Smooth muscle cell (in vitro differentiated cells): ENCODE measurements around the gene OXSR1. TPM values are rescaled to one million over a fixed set of nuclear protein-coding genes. Genes with fewer than 3 reads are reported as not detected.

Experiments
- DNase-seq: peaks from one replicate; lab custom pipeline; 2025; ENCODE audit not compliant: unreplicated experiment; lab: John Stamatoyannopoulos, UW
- H2AFZ ChIP-seq: fragments of 200-600 bp; sonication (generic); 2 replicates; pipeline ENCODE4 v1.6.0; 2016; ENCODE audit warnings: antibody characterized with exemption, low read depth, mild to moderate bottlenecking
- H3F3A ChIP-seq: fragments of 200-600 bp; sonication (generic); 2 replicates; pipeline ENCODE4 v1.6.0; 2017; ENCODE audit warnings: antibody characterized with exemption, low read depth
- H3K27ac ChIP-seq: fragments of 200-600 bp; sonication (generic); 2 replicates; pipeline ENCODE4 v1.5.1; 2016; ENCODE audit warnings: low read depth, mild to moderate bottlenecking
- H3K27me3 ChIP-seq: fragments of 200-600 bp; sonication (generic); 2 replicates; pipeline ENCODE4 v1.6.1; 2016; ENCODE audit warnings: low read depth, mild to moderate bottlenecking
- H3K36me3 ChIP-seq: fragments of 200-600 bp; sonication (generic); 2 replicates; pipeline ENCODE4 v1.5.1; 2016; ENCODE audit warnings: low read depth
- H3K4me1 ChIP-seq: fragments of 200-600 bp; sonication (generic); 2 replicates; pipeline ENCODE4 v1.5.1; 2016; ENCODE audit warnings: low read depth
- H3K4me2 ChIP-seq: fragments of 200-600 bp; sonication (generic); 2 replicates; pipeline ENCODE4 v1.6.0; 2016; ENCODE audit warnings: mild to moderate bottlenecking
- H3K4me3 ChIP-seq: fragments of 200-600 bp; sonication (generic); 2 replicates; pipeline ENCODE4 v1.5.1; 2016; ENCODE audit warnings: mild to moderate bottlenecking
- H3K79me2 ChIP-seq: fragments of 200-600 bp; sonication (generic); 2 replicates; pipeline ENCODE4 v1.6.0; 2016; ENCODE audit warnings: low read depth, mild to moderate bottlenecking
- H3K9ac ChIP-seq: fragments of 200-600 bp; sonication (generic); 2 replicates; pipeline ENCODE4 v1.6.0; 2016; ENCODE audit warnings: low read depth
- H3K9me3 ChIP-seq: fragments of 200-600 bp; sonication (generic); replicated peaks from 2 replicates; pipeline ENCODE4 v1.5.1; 2016; ENCODE audit warnings: low read depth
- H4K20me1 ChIP-seq: fragments of 200-600 bp; sonication (generic); 2 replicates; pipeline ENCODE4 v1.6.0; 2016; ENCODE audit warnings: low read depth
- CTCF ChIP-seq: fragments of 200-600 bp; sonication (generic); IDR thresholded peaks from 2 replicates; pipeline ENCODE4 v1.5.1; 2017; ENCODE audit warnings: borderline replicate concordance, mild to moderate bottlenecking, antibody characterized with exemption; ENCODE audit not compliant: insufficient read depth, poor library complexity, severe bottlenecking
- WGBS: methylation state at CpG from one replicate; pipeline ENCODE4 v1.1.7; 2016; ENCODE audit warnings: low lambda C conversion rate; 5-methylcytosine and 5-hydroxymethylcytosine counted together
- polyA plus RNA-seq: library from polyadenylated mRNA; unstranded; fragments of >200 nt; fragmentation: Nextera tagmentation; extraction: Ambion mirVana; gene quantifications from 2 replicates; pipeline ENCODE4 v1.2.1, GENCODE V29; 2016
- total RNA-seq: library from RNA; depleted of rRNA; stranded (reverse); fragments of >200 nt; gene quantifications from 2 replicates; pipeline ENCODE4 v1.2.3, GENCODE V29; 2014

The OXSR1 gene
- total and polyA plus RNA-seq, 2 experiments from 2014 or later = 11.9 to 50.6 TPM

DNA sequence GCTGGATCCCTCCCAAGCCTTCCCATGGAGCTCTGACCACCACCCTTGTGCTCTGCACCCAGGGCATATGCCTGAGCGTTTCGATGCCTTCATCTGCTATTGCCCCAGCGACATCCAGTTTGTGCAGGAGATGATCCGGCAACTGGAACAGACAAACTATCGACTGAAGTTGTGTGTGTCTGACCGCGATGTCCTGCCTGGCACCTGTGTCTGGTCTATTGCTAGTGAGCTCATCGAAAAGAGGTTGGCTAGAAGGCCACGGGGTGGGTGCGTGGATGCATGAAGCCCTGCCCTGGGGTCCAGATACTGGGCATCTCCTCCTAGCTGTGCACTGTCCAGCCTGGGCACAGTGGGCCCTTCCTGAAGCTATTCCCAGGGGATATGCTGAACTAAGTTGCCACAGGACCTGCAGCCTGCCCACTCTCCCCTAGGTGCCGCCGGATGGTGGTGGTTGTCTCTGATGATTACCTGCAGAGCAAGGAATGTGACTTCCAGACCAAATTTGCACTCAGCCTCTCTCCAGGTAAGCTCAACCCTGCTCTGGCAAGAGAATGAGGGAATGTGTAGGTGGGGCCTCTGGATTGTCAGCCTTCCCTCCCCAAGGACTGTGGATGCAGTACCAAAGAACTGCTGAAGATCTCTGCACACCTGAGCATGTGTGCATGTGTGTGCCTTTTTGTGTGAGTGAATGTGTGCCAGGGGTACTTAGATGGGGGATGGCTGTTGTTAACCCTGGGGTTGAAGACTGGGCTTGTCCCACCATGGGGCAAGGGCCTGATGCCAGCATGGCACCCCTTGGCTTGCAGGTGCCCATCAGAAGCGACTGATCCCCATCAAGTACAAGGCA is 24.8 kb upstream of the OXSR1 start:
- peaks cover 9% of the 10 kb centered on the region for H4K20me1 ChIP-seq
- TF ChIP-seq CTCF = no peak
- peaks cover 24% of the 10 kb centered on the region for H3K4me1 ChIP-seq
- H3K9ac ChIP-seq = no peak overlapping the region
- no peak overlapping the region for H3K4me3 ChIP-seq
- H2AFZ ChIP-seq = no peak overlapping the region
- peaks cover 4% of the 10 kb centered on the region for H3F3A ChIP-seq
- peak overlapping the region; percentile 88 for H3K4me2 ChIP-seq
- H3K36me3 ChIP-seq = no peaks in the 10 kb centered on the region
- no peak overlapping the region for H3K27ac ChIP-seq
- peaks cover 24% of the 10 kb centered on the region for H3K79me2 ChIP-seq
- DNase-seq = no peak
- no peaks in the 10 kb centered on the region for H3K27me3 ChIP-seq
- no peaks in the 10 kb centered on the region for H3K9me3 ChIP-seq
- 97% methylated on average over 13 of the region's 13 CpGs for WGBS

- no peaks in the 10 kb centered on the region for H3K36me3 ChIP-seq
- peaks cover 17% of the 10 kb centered on the region for H3K4me1 ChIP-seq
- H3K9ac ChIP-seq = no peak overlapping the region
- H3K4me2 ChIP-seq = no peak overlapping the region
- no peak overlapping the region for H2AFZ ChIP-seq
- 96% methylated on average over 7 of the region's 7 CpGs for WGBS
- H3K27ac ChIP-seq = no peak overlapping the region
- peaks cover under 1% of the 10 kb centered on the region for H4K20me1 ChIP-seq
- H3K9me3 ChIP-seq = no peaks in the 10 kb centered on the region
- DNase-seq = no peak
- H3K79me2 ChIP-seq = peaks cover 16% of the 10 kb centered on the region
- no peaks in the 10 kb centered on the region for H3K27me3 ChIP-seq
- H3K4me3 ChIP-seq = no peak overlapping the region
- H3F3A ChIP-seq = peaks cover 4% of the 10 kb centered on the region
- TF ChIP-seq CTCF = no peak
These were observed 24.0 kb upstream of the OXSR1 start for GRCh38 chr3:38141173-38141951.

GRCh38 chr3:38141952-38142273 is 23.4 kb upstream of the OXSR1 start:
- TF ChIP-seq CTCF = no peak
- no peak overlapping the region for H2AFZ ChIP-seq
- H3K79me2 ChIP-seq = peaks cover 11% of the 10 kb centered on the region
- H3K4me2 ChIP-seq = no peak overlapping the region
- no peaks in the 10 kb centered on the region for H3K36me3 ChIP-seq
- H3K9ac ChIP-seq = no peak overlapping the region
- H4K20me1 ChIP-seq = no peaks in the 10 kb centered on the region
- H3K4me1 ChIP-seq = peaks cover 17% of the 10 kb centered on the region
- no peak overlapping the region for H3K27ac ChIP-seq
- 85% methylated on average over 2 of the region's 2 CpGs for WGBS
- no peaks in the 10 kb centered on the region for H3K27me3 ChIP-seq
- peaks cover 4% of the 10 kb centered on the region for H3F3A ChIP-seq
- peaks cover 3% of the 10 kb centered on the region for H3K9me3 ChIP-seq
- no peak overlapping the region for H3K4me3 ChIP-seq
- DNase-seq = no peak
